NCI-H1105 treated with DMSO at 0.1 percent for 48 hours (cell line): ENCODE results near the gene SLC2A8.

ENCODE experiments used
- DNase-seq: peaks from one replicate; lab custom pipeline; 2025; lab: John Stamatoyannopoulos, UW

Gene SLC2A8

GRCh38 chr9:127396808-127397645 lies at the start of gene SLC2A8:
TSS of gene SLC2A8 (plus strand) at chr9:127397169. CDS start at chr9:127397231, 62 bp downstream.
- DNase-seq, result peak; percentile 99

GRCh38 chr9:127347831-127348776 lies 48.9 kb upstream of the SLC2A8 start:
- no peak for DNase-seq

- DNase-seq, result peak; percentile 20
Observed at GRCh38 chr9:127349483-127350113, 47.4 kb upstream of the SLC2A8 start.

- peak; percentile 20 for DNase-seq
Observed at GRCh38 chr9:127351182-127352166, 45.5 kb upstream of the SLC2A8 start.

- DNase-seq, result no peak
Observed at GRCh38 chr9:127353882-127354281, 43.1 kb upstream of the SLC2A8 start.

- no peak for DNase-seq
Observed at GRCh38 chr9:127356906-127357305, 40.1 kb upstream of the SLC2A8 start.

- no peak for DNase-seq
Observed at GRCh38 chr9:127358023-127358535, 38.9 kb upstream of the SLC2A8 start.

- DNase-seq, result no peak
Observed at GRCh38 chr9:127358770-127359169, 38.2 kb upstream of the SLC2A8 start.

GRCh38 chr9:127360250-127360649 lies 36.7 kb upstream of the SLC2A8 start:
- no peak for DNase-seq

- no peak for DNase-seq
Observed at GRCh38 chr9:127360829-127361228, 36.1 kb upstream of the SLC2A8 start.

GRCh38 chr9:127361561-127361960 lies 35.4 kb upstream of the SLC2A8 start:
- DNase-seq, result no peak

- DNase-seq, result no peak
Observed at GRCh38 chr9:127362829-127363228, 34.1 kb upstream of the SLC2A8 start.

GRCh38 chr9:127365461-127365860 lies 31.5 kb upstream of the SLC2A8 start:
- no peak for DNase-seq

- no peak for DNase-seq
Observed at GRCh38 chr9:127366594-127366993, 30.4 kb upstream of the SLC2A8 start.

- no peak for DNase-seq
Observed at GRCh38 chr9:127368852-127369402, 28.0 kb upstream of the SLC2A8 start.

- DNase-seq, result no peak
Observed at GRCh38 chr9:127369428-127369827, 27.5 kb upstream of the SLC2A8 start.

- DNase-seq, result no peak
Observed at GRCh38 chr9:127370147-127370579, 26.8 kb upstream of the SLC2A8 start.

- no peak for DNase-seq
Observed at GRCh38 chr9:127370672-127371648, 26.0 kb upstream of the SLC2A8 start.

GRCh38 chr9:127380479-127380878 lies 16.5 kb upstream of the SLC2A8 start:
- no peak for DNase-seq
